Thoracic aorta (tissue), 2 donors: Measurements from ENCODE around the gene L1TD1. TPM values are rescaled to one million over a fixed set of nuclear protein-coding genes. Genes with fewer than 3 reads are reported as not detected.

ENCODE experiments used
- ATAC-seq: fragments of 150-250 bp; one replicate; pipeline ENCODE4 v1.8.0; 2017; ENCODE audit warnings: low read depth; ENCODE audit not compliant: insufficient number of reproducible peaks, low FRiP score
- DNase-seq: peaks from one replicate; pipeline ENCODE4 v3.0.0-alpha.2; 2020; ENCODE audit warnings: low spot score
- H3K27ac ChIP-seq, 2 donors: fragments of 200-600 bp; sonication (generic); 1 replicate in 1 of 2; 2 replicates in 1 of 2; pipeline ENCODE4 v1.5.1; 2016; ENCODE audit warnings: mild to moderate bottlenecking in 2 of 2, moderate library complexity in 2 of 2
- H3K27me3 ChIP-seq: fragments of 200-600 bp; sonication (generic); replicated peaks from 2 replicates; pipeline ENCODE4 v1.6.0; 2016; ENCODE audit warnings: mild to moderate bottlenecking; ENCODE audit not compliant: insufficient read depth
- H3K36me3 ChIP-seq: fragments of 200-600 bp; sonication (generic); one replicate; pipeline ENCODE4 v1.5.1; 2016
- H3K4me1 ChIP-seq, 2 donors: fragments of 200-600 bp; sonication (generic); 1 replicate in 1 of 2; 2 replicates in 1 of 2; pipeline versions ENCODE4 v1.5.1 to v1.6.0; 2016; ENCODE audit warnings: low read depth in 2 of 2, mild to moderate bottlenecking in 1 of 2; ENCODE audit not compliant: control insufficient read depth in 1 of 2
- H3K4me3 ChIP-seq: fragments of 200-600 bp; sonication (generic); 2 replicates; pipeline ENCODE4 v1.5.1; 2016; ENCODE audit warnings: mild to moderate bottlenecking
- H3K9me3 ChIP-seq: fragments of 200-600 bp; sonication (generic); 2 replicates; pipeline ENCODE4 v1.5.1; 2016
- CTCF ChIP-seq: fragments of 200-600 bp; sonication (generic); IDR thresholded peaks from one replicate; pipeline ENCODE4 v1.5.1; 2019; ENCODE audit warnings: antibody characterized with exemption
- total RNA-seq, 2 donors: library from RNA; depleted of rRNA; stranded (reverse); fragments of >200 nt; gene quantifications; one replicate each; pipeline versions ENCODE4 v1.1.0 to v1.2.3, GENCODE V29; 2016

The L1TD1 gene
- total RNA-seq, 2 donors from 2014 or later, result 0.63 TPM; not detected in 1

- Histone ChIP-seq H3K4me1 (no peaks in the 10 kb centered on the region), H3K27me3 (no peaks in the 10 kb centered on the region), H3K36me3 (no peaks in the 10 kb centered on the region), H3K4me3 (no peak overlapping the region), H3K27ac (no peak overlapping the region), H3K9me3 (no peaks in the 10 kb centered on the region)
- ATAC-seq (no peak), DNase-seq (no peak)
- no peak for TF ChIP-seq CTCF
Observed at GRCh38 chr1:62232871-62233278, 38.2 kb downstream of the L1TD1 start.

GRCh38 chr1:62233926-62234450, 39.3 kb downstream of the L1TD1 start:
- Histone ChIP-seq H3K4me3 (no peak overlapping the region), H3K4me1 (no peaks in the 10 kb centered on the region), H3K36me3 (no peaks in the 10 kb centered on the region), H3K27ac (no peak overlapping the region), H3K27me3 (no peaks in the 10 kb centered on the region), H3K9me3 (no peaks in the 10 kb centered on the region)
- DNase-seq (no peak), ATAC-seq (no peak)
- no peak for TF ChIP-seq CTCF

GRCh38 chr1:62234688-62235087, 40.0 kb downstream of the L1TD1 start:
- no peaks in the 10 kb centered on the region for H3K9me3 ChIP-seq
- no peak overlapping the region for H3K4me3 ChIP-seq
- TF ChIP-seq CTCF, result no peak
- no peak overlapping the region for H3K27ac ChIP-seq
- no peaks in the 10 kb centered on the region for H3K4me1 ChIP-seq
- ATAC-seq (no peak), DNase-seq (no peak)
- no peaks in the 10 kb centered on the region for H3K27me3 ChIP-seq
- H3K36me3 ChIP-seq, result no peaks in the 10 kb centered on the region

GRCh38 chr1:62235576-62235975, 40.9 kb downstream of the L1TD1 start:
- TF ChIP-seq CTCF, result no peak
- ATAC-seq (no peak), DNase-seq (no peak)
- no peak overlapping the region for H3K4me3 ChIP-seq
- no peaks in the 10 kb centered on the region for H3K36me3 ChIP-seq
- no peaks in the 10 kb centered on the region for H3K27me3 ChIP-seq
- no peak overlapping the region for H3K27ac ChIP-seq
- H3K9me3 ChIP-seq, result no peaks in the 10 kb centered on the region
- no peaks in the 10 kb centered on the region for H3K4me1 ChIP-seq

GRCh38 chr1:62237361-62237760, 42.7 kb downstream of the L1TD1 start:
- ATAC-seq, result no peak
- Histone ChIP-seq H3K36me3 (no peaks in the 10 kb centered on the region), H3K27ac (no peak overlapping the region), H3K9me3 (no peaks in the 10 kb centered on the region), H3K4me1 (no peaks in the 10 kb centered on the region), H3K4me3 (no peak overlapping the region), H3K27me3 (no peaks in the 10 kb centered on the region)
- TF ChIP-seq CTCF, result no peak
- DNase-seq, result no peak
